ENCODE results near the gene UCKL1. TPM values are rescaled to one million over a fixed set of nuclear protein-coding genes. Genes with fewer than 3 reads are reported as not detected.
"Not testable (repeated sequence)": the region's sequence is repeated elsewhere in the genome, so short reads cannot be mapped to it uniquely, and the experiment has no call there.

Gene UCKL1
- total RNA-seq, 1 experiment from 2014 or later, result 17.9 TPM

DNA sequence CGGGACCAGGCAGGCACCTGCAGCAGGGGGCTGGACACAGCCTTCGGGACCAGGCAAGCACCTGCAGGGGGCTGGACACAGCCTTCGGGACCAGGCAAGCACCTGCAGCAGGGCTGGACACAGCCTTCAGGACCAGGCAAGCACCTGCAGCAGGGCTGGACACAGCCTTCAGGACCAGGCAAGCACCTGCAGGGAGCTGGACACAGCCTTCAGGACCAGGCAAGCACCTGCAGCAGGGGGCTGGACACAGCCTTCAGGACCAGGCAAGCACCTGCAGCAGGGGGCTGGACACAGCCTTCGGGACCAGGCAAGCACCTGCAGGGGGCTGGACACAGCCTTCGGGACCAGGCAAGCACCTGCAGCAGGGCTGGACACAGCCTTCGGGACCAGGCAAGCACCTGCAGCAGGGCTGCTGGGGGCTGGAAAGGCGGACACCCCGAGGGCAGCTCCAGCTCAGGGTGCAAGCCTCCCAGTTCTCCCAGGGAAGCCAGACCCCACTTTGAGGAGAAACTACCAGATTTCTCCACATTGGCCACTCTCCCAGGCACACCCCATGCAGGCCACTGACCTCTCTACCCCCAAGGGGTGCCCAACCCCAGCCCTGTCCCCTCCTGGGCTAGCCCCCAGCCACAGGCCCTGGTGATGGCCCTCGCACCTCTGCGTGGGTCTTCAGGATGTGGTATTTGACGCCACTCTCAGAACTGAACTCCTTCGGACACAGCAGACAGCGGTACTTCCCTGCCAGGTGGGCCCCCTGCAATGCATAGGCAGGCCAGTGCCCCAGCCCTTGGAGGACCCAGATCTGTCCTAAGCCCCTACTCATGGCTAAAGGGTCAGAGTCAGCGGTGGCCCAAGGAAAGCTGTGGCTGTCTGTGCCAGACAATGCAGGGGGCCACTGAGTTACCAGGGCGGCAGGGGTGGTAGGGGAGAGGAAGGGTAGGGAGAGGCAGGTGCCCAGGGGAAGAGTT is 4.7 kb upstream of the UCKL1 start:
- not testable (repeated sequence) for DNase-seq (ENCODE audit: extremely low read depth, low read depth)

DNA sequence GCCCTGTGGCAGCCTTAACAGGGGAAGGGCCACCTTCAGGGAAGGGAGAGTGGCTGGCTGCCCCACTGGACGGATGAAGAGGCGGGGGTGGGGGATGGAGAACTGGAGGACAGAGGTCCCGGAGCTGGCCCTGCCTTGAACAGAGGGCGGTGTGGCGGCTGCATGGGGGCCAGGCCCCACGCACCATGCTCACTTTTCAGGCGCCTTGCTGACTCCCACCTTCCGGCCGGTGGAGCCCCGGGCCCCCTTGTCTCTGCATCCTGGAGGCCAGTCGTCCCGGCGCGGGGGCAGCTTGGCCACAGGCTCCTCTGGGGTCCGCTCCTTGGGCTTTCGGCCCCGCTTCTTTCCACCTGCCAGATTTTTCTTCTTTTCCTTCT is 3.5 kb upstream of the UCKL1 start:
- DNase-seq (ENCODE audit: extremely low read depth, low read depth), result no peak

- DNase-seq (ENCODE audit: extremely low read depth, low read depth), result no peak
These were observed 2.9 kb upstream of the UCKL1 start for GRCh38 chr20:63958964-63959698.

GRCh38 chr20:63958471-63958870 is 2.3 kb upstream of the UCKL1 start:
- DNase-seq (ENCODE audit: extremely low read depth, low read depth), result no peak

GRCh38 chr20:63957690-63958441 is 1.6 kb upstream of the UCKL1 start:
- no peak for DNase-seq (ENCODE audit: extremely low read depth, low read depth)

- peak; percentile 57 for DNase-seq (ENCODE audit: extremely low read depth, low read depth)
These were observed 931 bp upstream of the UCKL1 start for GRCh38 chr20:63957004-63957689.

GRCh38 chr20:63956664-63957003 is 418 bp upstream of the UCKL1 start:
- DNase-seq (ENCODE audit: extremely low read depth, low read depth), result no peak

DNA sequence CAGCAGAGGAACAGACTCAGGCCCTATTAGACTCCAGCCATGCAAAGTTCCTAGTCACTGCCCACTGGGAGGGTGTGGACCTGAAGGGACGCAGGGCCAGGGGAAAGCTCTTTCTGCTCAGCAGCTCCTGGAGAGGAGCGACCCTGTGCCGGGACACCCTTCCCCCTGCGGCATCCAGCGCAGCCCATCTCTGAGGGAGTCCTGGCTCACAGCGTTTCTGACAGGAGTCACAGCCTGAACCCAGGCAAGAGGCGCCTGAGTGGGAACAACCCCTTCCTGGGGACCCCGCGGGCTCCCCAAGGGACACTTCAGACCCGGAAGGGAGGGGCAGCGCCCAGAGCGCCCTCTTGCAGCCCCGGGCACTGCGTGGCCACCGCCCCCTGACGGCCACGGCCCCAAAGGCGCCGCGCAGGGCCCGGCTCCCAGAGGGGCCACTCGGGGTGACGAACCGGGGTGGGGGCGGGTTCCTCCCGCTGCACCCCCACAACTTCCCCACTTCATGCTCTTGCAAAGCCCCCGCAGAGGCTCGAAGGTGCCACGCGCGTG is 862 bp downstream of the UCKL1 start:
- DNase-seq (ENCODE audit: extremely low read depth, low read depth), result no peak

- no peak for DNase-seq (ENCODE audit: extremely low read depth, low read depth)
These were observed 2.3 kb downstream of the UCKL1 start for GRCh38 chr20:63953764-63954429.

- no peak for DNase-seq (ENCODE audit: extremely low read depth, low read depth)
These were observed 3.4 kb downstream of the UCKL1 start for GRCh38 chr20:63952769-63953168.

DNA sequence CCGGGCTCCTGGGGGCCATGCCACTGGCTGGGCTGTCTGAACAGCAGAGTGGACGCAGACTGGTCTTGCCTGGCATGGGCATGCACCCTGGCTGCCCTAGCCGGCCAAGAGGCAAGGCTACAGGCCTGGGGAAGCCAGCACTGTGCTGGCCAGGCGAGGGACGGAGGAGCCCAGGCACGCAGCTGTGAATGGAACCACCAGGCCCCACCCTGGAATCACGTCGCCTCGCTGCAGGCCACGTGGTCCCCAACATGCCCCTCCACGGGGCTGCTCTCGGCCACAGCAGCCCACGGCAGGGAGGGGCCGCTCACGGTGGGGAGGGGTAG is 4.0 kb downstream of the UCKL1 start:
- no peak for DNase-seq (ENCODE audit: extremely low read depth, low read depth)

GRCh38 chr20:63951398-63952209 is 4.6 kb downstream of the UCKL1 start:
- no peak for DNase-seq (ENCODE audit: extremely low read depth, low read depth)

DNA sequence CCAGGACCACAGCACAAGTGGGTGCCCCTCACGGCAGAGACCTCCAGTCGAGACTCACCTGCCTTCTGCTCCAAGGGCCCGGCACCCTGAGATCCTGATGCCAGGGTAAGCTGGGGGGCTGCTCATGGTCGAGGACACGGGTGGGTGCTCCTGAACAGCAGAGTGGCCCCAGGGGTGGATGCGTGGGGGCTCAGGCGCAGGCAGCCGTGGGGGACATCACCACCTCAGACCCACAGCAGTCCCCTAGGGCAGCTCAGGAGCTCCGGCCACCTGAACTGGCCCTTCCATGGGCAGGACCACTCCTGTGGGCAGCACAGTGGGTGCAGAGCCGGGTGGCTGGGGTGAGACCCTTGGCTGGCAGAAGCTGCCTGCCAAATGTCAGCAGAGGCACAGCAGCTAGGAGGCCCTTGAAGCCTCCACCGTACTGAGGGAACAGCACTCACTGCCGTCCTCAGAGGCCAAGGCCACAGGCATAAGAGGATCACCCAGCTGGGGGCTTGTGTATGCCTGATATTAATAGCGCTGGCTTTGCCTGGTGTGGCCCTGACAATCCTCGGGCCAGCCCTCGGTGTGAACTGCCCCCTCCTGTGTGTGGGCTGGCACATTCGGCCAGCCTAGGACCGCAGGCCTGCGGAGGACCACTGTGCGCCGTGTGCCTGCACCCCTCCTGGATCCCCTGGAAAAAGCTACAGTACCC is 5.4 kb downstream of the UCKL1 start:
- DNase-seq (ENCODE audit: extremely low read depth, low read depth), result no peak

DNA sequence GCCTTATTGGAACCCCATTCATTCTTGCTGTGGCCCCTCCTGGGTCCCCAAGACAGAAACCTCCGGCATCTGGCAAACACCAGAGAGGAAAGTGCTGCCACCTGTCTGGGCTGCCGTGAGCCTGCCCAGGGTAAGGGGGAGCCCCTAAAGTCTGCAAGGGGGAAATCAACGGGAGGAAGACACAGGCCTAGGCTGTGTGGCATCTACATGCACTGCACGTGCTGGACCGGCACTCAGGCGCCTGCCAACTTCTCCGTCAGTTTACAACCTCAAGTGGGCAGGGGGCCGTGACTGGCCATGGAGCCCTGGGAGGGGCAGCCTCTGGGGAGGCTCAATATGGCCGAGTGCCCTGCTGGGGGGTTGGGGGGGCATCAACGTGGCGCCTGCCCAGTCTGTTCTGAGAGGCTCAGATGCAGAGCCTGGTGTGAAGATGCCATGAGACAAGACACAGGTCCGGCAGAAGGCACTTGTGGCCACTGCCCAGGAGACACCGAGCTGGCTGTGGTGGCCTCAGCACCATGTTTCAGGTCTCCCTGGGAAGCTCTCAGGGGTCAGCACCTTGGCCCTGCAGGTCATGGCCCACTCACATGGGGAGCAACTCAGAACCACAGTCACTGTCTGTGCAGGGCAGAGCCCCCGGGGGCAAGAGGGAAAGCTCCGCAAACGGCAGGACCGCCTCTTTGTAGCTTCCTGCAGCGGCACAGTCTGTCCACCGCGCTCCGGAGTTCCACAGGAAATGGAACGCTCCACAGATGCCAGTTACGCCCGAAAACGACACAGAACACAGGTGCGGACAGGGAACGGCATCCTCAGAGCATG is 8.4 kb downstream of the UCKL1 start:
- DNase-seq (ENCODE audit: extremely low read depth, low read depth), result no peak

GRCh38 chr20:63946986-63947637 is 9.1 kb downstream of the UCKL1 start:
- DNase-seq (ENCODE audit: extremely low read depth, low read depth), result no peak

- DNase-seq (ENCODE audit: extremely low read depth, low read depth), result no peak
These were observed 10.0 kb downstream of the UCKL1 start for GRCh38 chr20:63945921-63946920.
